Measurements from ENCODE around the gene ARHGAP15.

GRCh38 chr2:143501106-143501676 is 372.0 kb downstream of the ARHGAP15 start:
- TF ChIP-seq, protein P1, sequence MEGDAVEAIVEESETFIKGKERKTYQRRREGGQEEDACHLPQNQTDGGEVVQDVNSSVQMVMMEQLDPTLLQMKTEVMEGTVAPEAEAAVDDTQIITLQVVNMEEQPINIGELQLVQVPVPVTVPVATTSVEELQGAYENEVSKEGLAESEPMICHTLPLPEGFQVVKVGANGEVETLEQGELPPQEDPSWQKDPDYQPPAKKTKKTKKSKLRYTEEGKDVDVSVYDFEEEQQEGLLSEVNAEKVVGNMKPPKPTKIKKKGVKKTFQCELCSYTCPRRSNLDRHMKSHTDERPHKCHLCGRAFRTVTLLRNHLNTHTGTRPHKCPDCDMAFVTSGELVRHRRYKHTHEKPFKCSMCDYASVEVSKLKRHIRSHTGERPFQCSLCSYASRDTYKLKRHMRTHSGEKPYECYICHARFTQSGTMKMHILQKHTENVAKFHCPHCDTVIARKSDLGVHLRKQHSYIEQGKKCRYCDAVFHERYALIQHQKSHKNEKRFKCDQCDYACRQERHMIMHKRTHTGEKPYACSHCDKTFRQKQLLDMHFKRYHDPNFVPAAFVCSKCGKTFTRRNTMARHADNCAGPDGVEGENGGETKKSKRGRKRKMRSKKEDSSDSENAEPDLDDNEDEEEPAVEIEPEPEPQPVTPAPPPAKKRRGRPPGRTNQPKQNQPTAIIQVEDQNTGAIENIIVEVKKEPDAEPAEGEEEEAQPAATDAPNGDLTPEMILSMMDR (IDR thresholded peaks at IDR 0.05) = no peak
- TF ChIP-seq POLR2AphosphoS5 (IDR thresholded peaks at IDR 0.05) = no peak

All from transverse colon (tissue), 4 donors.